ENCODE measurements around the gene CSGALNACT2.
"Not testable (repeated sequence)": the region's sequence is repeated elsewhere in the genome, so short reads cannot be mapped to it uniquely, and the experiment has no call there.

- TF ChIP-seq, protein P1, sequence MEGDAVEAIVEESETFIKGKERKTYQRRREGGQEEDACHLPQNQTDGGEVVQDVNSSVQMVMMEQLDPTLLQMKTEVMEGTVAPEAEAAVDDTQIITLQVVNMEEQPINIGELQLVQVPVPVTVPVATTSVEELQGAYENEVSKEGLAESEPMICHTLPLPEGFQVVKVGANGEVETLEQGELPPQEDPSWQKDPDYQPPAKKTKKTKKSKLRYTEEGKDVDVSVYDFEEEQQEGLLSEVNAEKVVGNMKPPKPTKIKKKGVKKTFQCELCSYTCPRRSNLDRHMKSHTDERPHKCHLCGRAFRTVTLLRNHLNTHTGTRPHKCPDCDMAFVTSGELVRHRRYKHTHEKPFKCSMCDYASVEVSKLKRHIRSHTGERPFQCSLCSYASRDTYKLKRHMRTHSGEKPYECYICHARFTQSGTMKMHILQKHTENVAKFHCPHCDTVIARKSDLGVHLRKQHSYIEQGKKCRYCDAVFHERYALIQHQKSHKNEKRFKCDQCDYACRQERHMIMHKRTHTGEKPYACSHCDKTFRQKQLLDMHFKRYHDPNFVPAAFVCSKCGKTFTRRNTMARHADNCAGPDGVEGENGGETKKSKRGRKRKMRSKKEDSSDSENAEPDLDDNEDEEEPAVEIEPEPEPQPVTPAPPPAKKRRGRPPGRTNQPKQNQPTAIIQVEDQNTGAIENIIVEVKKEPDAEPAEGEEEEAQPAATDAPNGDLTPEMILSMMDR (IDR thresholded peaks at IDR 0.05; ENCODE audit: low read depth, low read length) = not testable (repeated sequence)
- TF ChIP-seq EZH2phosphoT487 (IDR thresholded peaks at IDR 0.05; ENCODE audit: low read depth) = not testable (repeated sequence)
Measured at GRCh38 chr10:43145936-43146335, 7.7 kb downstream of the CSGALNACT2 start.

Data from OCI-LY3 (cell line).